Adipocyte (in vitro differentiated cells): ENCODE results near the gene EMX2.

Experiments
- DNase-seq: peaks from one replicate; pipeline ENCODE4 v3.0.0-alpha.2; 2015; ENCODE audit warnings: low read depth
- H3K27me3 ChIP-seq: replicated peaks from 2 replicates; pipeline ENCODE4 v1.7.0; 2013; ENCODE audit warnings: mild to moderate bottlenecking, low read length, moderate library complexity; ENCODE audit not compliant: control insufficient read depth, insufficient read depth
- H3K36me3 ChIP-seq: 2 replicates; pipeline ENCODE4 v1.7.0; 2013; ENCODE audit warnings: low read length, mild to moderate bottlenecking, moderate library complexity; ENCODE audit not compliant: control insufficient read depth, insufficient read depth, severe bottlenecking
- H3K4me1 ChIP-seq: 2 replicates; pipeline ENCODE4 v1.7.0; 2013; ENCODE audit warnings: mild to moderate bottlenecking, low read length, moderate library complexity; ENCODE audit not compliant: control insufficient read depth, insufficient read depth
- H3K4me3 ChIP-seq: 2 replicates; pipeline ENCODE4 v1.7.0; 2013; ENCODE audit warnings: mild to moderate bottlenecking, low read length, moderate library complexity
- H3K9ac ChIP-seq: 2 replicates; pipeline ENCODE4 v1.7.0; 2013; ENCODE audit warnings: mild to moderate bottlenecking, low read length, moderate library complexity
- H3K9me3 ChIP-seq: 2 replicates; pipeline ENCODE4 v1.7.0; 2013; ENCODE audit warnings: mild to moderate bottlenecking, low read length, moderate library complexity; ENCODE audit not compliant: control insufficient read depth

EMX2 gene

GRCh38 chr10:117542706-117543224, at the start of gene EMX2:
TSS of gene EMX2 (plus strand) at chr10:117542746. CDS start at chr10:117543268, 522 bp downstream.
- no peak for DNase-seq
- Histone ChIP-seq H3K27me3 (no peaks in the 10 kb centered on the region), H3K4me3 (peak within 1 kb of the TSS; percentile 96), H3K4me1 (peaks cover 35% of the 10 kb centered on the region), H3K9ac (peak within 1 kb of the TSS; percentile 96), H3K36me3 (no peaks in the 10 kb centered on the region), H3K9me3 (no peaks in the 10 kb centered on the region)

- H3K27me3 ChIP-seq: no peaks in the 10 kb centered on the region
- no peaks in the 10 kb centered on the region for H3K9me3 ChIP-seq
- H3K4me3 ChIP-seq: no peak overlapping the region
- H3K36me3 ChIP-seq: no peaks in the 10 kb centered on the region
- H3K9ac ChIP-seq: no peak overlapping the region
- peaks cover 4% of the 10 kb centered on the region for H3K4me1 ChIP-seq
- DNase-seq: no peak
These were observed 46.5 kb upstream of the EMX2 start for GRCh38 chr10:117496031-117496430.

DNA sequence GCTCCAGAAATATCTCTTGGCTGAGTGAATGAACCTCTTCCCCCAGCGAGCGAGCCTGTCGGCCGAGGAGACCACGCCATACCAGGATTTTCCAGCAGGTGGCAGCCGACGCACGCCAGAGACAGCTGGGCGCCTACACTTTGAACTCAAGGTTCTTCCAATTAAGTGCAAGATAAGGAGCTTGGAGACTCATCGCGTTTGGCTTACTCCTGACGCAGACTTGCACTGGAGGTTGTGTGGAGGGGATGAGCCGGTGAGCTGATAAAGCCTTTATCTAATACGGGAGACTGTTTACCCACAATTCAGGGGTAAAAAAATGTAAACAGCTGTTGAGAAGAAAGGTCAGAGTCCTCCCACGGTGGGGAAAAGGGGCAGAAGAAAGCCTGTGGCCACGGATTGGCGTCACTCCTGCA, 45.9 kb upstream of the EMX2 start:
- H3K4me1 ChIP-seq: peaks cover 4% of the 10 kb centered on the region
- DNase-seq: peak; percentile 85
- no peaks in the 10 kb centered on the region for H3K27me3 ChIP-seq

DNA sequence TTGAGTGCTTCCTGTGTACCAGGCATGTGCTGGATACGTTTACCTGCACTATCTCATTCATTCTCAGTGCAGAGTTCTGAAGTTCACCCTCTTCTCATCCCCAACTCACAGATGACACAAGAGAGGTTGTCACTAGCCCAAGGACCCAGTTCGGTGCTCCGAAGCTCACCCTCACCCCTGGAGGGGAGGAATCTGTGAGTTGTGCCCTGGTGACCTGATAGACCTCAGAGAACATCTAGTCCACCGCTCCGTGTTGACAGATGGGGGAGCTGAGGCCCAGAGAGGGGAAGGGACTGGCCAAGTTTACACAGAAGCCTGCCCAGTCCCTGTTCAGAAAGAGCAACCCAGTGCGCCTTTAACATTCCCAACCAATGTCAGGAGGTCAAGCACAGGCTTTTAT, 44.8 kb upstream of the EMX2 start:
- H3K9ac ChIP-seq: no peak overlapping the region
- no peaks in the 10 kb centered on the region for H3K9me3 ChIP-seq
- no peak for DNase-seq
- no peaks in the 10 kb centered on the region for H3K27me3 ChIP-seq
- no peak overlapping the region for H3K4me3 ChIP-seq
- H3K4me1 ChIP-seq: peaks cover 4% of the 10 kb centered on the region
- no peaks in the 10 kb centered on the region for H3K36me3 ChIP-seq

More for the DNA sequence above, 45.9 kb upstream of the EMX2 start:
- Histone ChIP-seq H3K36me3 (no peaks in the 10 kb centered on the region), H3K9me3 (no peaks in the 10 kb centered on the region), H3K4me3 (no peak overlapping the region), H3K9ac (no peak overlapping the region)

GRCh38 chr10:117499248-117500105, 43.1 kb upstream of the EMX2 start:
- H3K9ac ChIP-seq: no peak overlapping the region
- H3K36me3 ChIP-seq: no peaks in the 10 kb centered on the region
- H3K9me3 ChIP-seq: no peaks in the 10 kb centered on the region
- no peaks in the 10 kb centered on the region for H3K27me3 ChIP-seq
- no peak overlapping the region for H3K4me3 ChIP-seq
- DNase-seq: no peak
- H3K4me1 ChIP-seq: peaks cover 17% of the 10 kb centered on the region

GRCh38 chr10:117500456-117500855, 42.1 kb upstream of the EMX2 start:
- no peak for DNase-seq
- Histone ChIP-seq H3K4me1 (peaks cover 17% of the 10 kb centered on the region), H3K27me3 (no peaks in the 10 kb centered on the region), H3K9ac (no peak overlapping the region), H3K36me3 (no peaks in the 10 kb centered on the region), H3K4me3 (no peak overlapping the region), H3K9me3 (no peaks in the 10 kb centered on the region)

- no peaks in the 10 kb centered on the region for H3K27me3 ChIP-seq
- H3K4me1 ChIP-seq: peaks cover 17% of the 10 kb centered on the region
- H3K4me3 ChIP-seq: no peak overlapping the region
- no peaks in the 10 kb centered on the region for H3K9me3 ChIP-seq
- H3K36me3 ChIP-seq: no peaks in the 10 kb centered on the region
- DNase-seq: no peak
- no peak overlapping the region for H3K9ac ChIP-seq
These were observed 41.0 kb upstream of the EMX2 start for GRCh38 chr10:117501460-117502035.

GRCh38 chr10:117502421-117503243, 39.9 kb upstream of the EMX2 start:
- Histone ChIP-seq H3K9ac (no peak overlapping the region), H3K4me3 (no peak overlapping the region), H3K4me1 (peaks cover 13% of the 10 kb centered on the region), H3K27me3 (no peaks in the 10 kb centered on the region), H3K36me3 (no peaks in the 10 kb centered on the region), H3K9me3 (no peaks in the 10 kb centered on the region)
- DNase-seq: no peak

- Histone ChIP-seq H3K27me3 (no peaks in the 10 kb centered on the region), H3K4me1 (peaks cover 13% of the 10 kb centered on the region), H3K4me3 (no peak overlapping the region), H3K9ac (no peak overlapping the region), H3K36me3 (no peaks in the 10 kb centered on the region), H3K9me3 (no peaks in the 10 kb centered on the region)
- peak; percentile 47 for DNase-seq
These were observed 39.0 kb upstream of the EMX2 start for GRCh38 chr10:117503244-117504205.

DNA sequence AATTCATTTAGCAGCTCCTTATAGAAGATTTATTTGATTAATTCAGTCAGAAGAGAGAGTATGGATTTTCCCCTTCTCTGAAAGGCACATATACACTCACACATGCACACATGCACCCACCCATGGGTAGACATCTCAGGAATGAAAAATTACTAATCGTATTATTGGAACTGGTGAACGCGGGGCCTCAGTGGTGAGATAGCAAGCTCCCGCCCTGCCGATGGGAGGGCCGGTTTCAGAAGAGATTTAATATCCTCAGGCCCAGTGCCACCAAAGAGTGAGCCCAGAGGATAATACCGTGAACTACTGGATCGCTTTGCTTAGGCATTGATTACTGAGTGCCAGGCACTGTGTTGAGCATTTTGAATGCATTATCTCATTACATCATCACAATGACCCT, 38.0 kb upstream of the EMX2 start:
- Histone ChIP-seq H3K27me3 (no peaks in the 10 kb centered on the region), H3K9ac (no peak overlapping the region), H3K36me3 (no peaks in the 10 kb centered on the region), H3K4me1 (peaks cover 13% of the 10 kb centered on the region), H3K9me3 (no peaks in the 10 kb centered on the region), H3K4me3 (no peak overlapping the region)
- DNase-seq: no peak
